ENCODE measurements around the gene TCP11.

TCP11 gene

GRCh38 chr6:35181308-35181932 is 40.3 kb upstream of the TCP11 start:
- no peak overlapping the region for H3K4me3 ChIP-seq (ENCODE audit: low read length in 2 of 2)
- no peak overlapping the region for H3K27ac ChIP-seq (ENCODE audit: low read depth in 2 of 2, low read length in 2 of 2)
- no peaks in the 10 kb centered on the region for H3K27me3 ChIP-seq (ENCODE audit: control insufficient read depth in 2 of 2, insufficient read depth in 2 of 2, low read length in 2 of 2)
- H3K36me3 ChIP-seq (ENCODE audit: control insufficient read depth in 2 of 2, insufficient read depth in 2 of 2, low read length in 2 of 2), result no peaks in the 10 kb centered on the region
- no peaks in the 10 kb centered on the region for H3K9me3 ChIP-seq (ENCODE audit: control insufficient read depth in 2 of 2, low read length in 2 of 2)
- no peak overlapping the region for H3K9ac ChIP-seq (ENCODE audit: low read depth in 1 of 2, low read length in 2 of 2)
- peaks cover 0 to 5% of the 10 kb centered on the region in 2 donors for H3K4me1 ChIP-seq (ENCODE audit: control insufficient read depth in 2 of 2, insufficient read depth in 2 of 2, low read length in 2 of 2)

- H3K4me1 ChIP-seq (ENCODE audit: control insufficient read depth in 2 of 2, insufficient read depth in 2 of 2, low read length in 2 of 2), result peaks cover 0 to 5% of the 10 kb centered on the region in 2 donors
- H3K9ac ChIP-seq (ENCODE audit: low read depth in 1 of 2, low read length in 2 of 2), result no peak overlapping the region
- no peaks in the 10 kb centered on the region for H3K36me3 ChIP-seq (ENCODE audit: control insufficient read depth in 2 of 2, insufficient read depth in 2 of 2, low read length in 2 of 2)
- no peaks in the 10 kb centered on the region for H3K27me3 ChIP-seq (ENCODE audit: control insufficient read depth in 2 of 2, insufficient read depth in 2 of 2, low read length in 2 of 2)
- no peak overlapping the region for H3K27ac ChIP-seq (ENCODE audit: low read depth in 2 of 2, low read length in 2 of 2)
- no peaks in the 10 kb centered on the region for H3K9me3 ChIP-seq (ENCODE audit: control insufficient read depth in 2 of 2, low read length in 2 of 2)
- H3K4me3 ChIP-seq (ENCODE audit: low read length in 2 of 2), result no peak overlapping the region
Observed at GRCh38 chr6:35179901-35180535, 38.9 kb upstream of the TCP11 start.

- H3K4me1 ChIP-seq (ENCODE audit: control insufficient read depth in 2 of 2, insufficient read depth in 2 of 2, low read length in 2 of 2), result peaks cover 0 to 5% of the 10 kb centered on the region in 2 donors
- no peak overlapping the region for H3K4me3 ChIP-seq (ENCODE audit: low read length in 2 of 2)
- no peaks in the 10 kb centered on the region for H3K9me3 ChIP-seq (ENCODE audit: control insufficient read depth in 2 of 2, low read length in 2 of 2)
- no peak overlapping the region for H3K9ac ChIP-seq (ENCODE audit: low read depth in 1 of 2, low read length in 2 of 2)
- H3K36me3 ChIP-seq (ENCODE audit: control insufficient read depth in 2 of 2, insufficient read depth in 2 of 2, low read length in 2 of 2), result no peaks in the 10 kb centered on the region
- no peaks in the 10 kb centered on the region for H3K27me3 ChIP-seq (ENCODE audit: control insufficient read depth in 2 of 2, insufficient read depth in 2 of 2, low read length in 2 of 2)
- H3K27ac ChIP-seq (ENCODE audit: low read depth in 2 of 2, low read length in 2 of 2), result no peak overlapping the region
Observed at GRCh38 chr6:35178932-35179832, 38.0 kb upstream of the TCP11 start.

GRCh38 chr6:35178012-35178411 is 36.9 kb upstream of the TCP11 start:
- no peaks in the 10 kb centered on the region for H3K9me3 ChIP-seq (ENCODE audit: control insufficient read depth in 2 of 2, low read length in 2 of 2)
- no peak overlapping the region for H3K4me3 ChIP-seq (ENCODE audit: low read length in 2 of 2)
- H3K36me3 ChIP-seq (ENCODE audit: control insufficient read depth in 2 of 2, insufficient read depth in 2 of 2, low read length in 2 of 2), result no peaks in the 10 kb centered on the region
- no peak overlapping the region for H3K27ac ChIP-seq (ENCODE audit: low read depth in 2 of 2, low read length in 2 of 2)
- peaks cover 0 to 5% of the 10 kb centered on the region in 2 donors for H3K4me1 ChIP-seq (ENCODE audit: control insufficient read depth in 2 of 2, insufficient read depth in 2 of 2, low read length in 2 of 2)
- no peak overlapping the region for H3K9ac ChIP-seq (ENCODE audit: low read depth in 1 of 2, low read length in 2 of 2)
- no peaks in the 10 kb centered on the region for H3K27me3 ChIP-seq (ENCODE audit: control insufficient read depth in 2 of 2, insufficient read depth in 2 of 2, low read length in 2 of 2)

GRCh38 chr6:35177596-35177995 is 36.5 kb upstream of the TCP11 start:
- H3K9ac ChIP-seq (ENCODE audit: low read depth in 1 of 2, low read length in 2 of 2), result no peak overlapping the region
- no peaks in the 10 kb centered on the region for H3K27me3 ChIP-seq (ENCODE audit: control insufficient read depth in 2 of 2, insufficient read depth in 2 of 2, low read length in 2 of 2)
- H3K27ac ChIP-seq (ENCODE audit: low read depth in 2 of 2, low read length in 2 of 2), result no peak overlapping the region
- no peak overlapping the region for H3K4me3 ChIP-seq (ENCODE audit: low read length in 2 of 2)
- H3K36me3 ChIP-seq (ENCODE audit: control insufficient read depth in 2 of 2, insufficient read depth in 2 of 2, low read length in 2 of 2), result no peaks in the 10 kb centered on the region
- peaks cover 0 to 5% of the 10 kb centered on the region in 2 donors for H3K4me1 ChIP-seq (ENCODE audit: control insufficient read depth in 2 of 2, insufficient read depth in 2 of 2, low read length in 2 of 2)
- no peaks in the 10 kb centered on the region for H3K9me3 ChIP-seq (ENCODE audit: control insufficient read depth in 2 of 2, low read length in 2 of 2)

- H3K9ac ChIP-seq (ENCODE audit: low read depth in 1 of 2, low read length in 2 of 2), result no peak overlapping the region
- no peaks in the 10 kb centered on the region for H3K9me3 ChIP-seq (ENCODE audit: control insufficient read depth in 2 of 2, low read length in 2 of 2)
- no peak overlapping the region for H3K27ac ChIP-seq (ENCODE audit: low read depth in 2 of 2, low read length in 2 of 2)
- no peaks in the 10 kb centered on the region for H3K36me3 ChIP-seq (ENCODE audit: control insufficient read depth in 2 of 2, insufficient read depth in 2 of 2, low read length in 2 of 2)
- H3K4me1 ChIP-seq (ENCODE audit: control insufficient read depth in 2 of 2, insufficient read depth in 2 of 2, low read length in 2 of 2), result peaks cover 0 to 5% of the 10 kb centered on the region in 2 donors
- H3K27me3 ChIP-seq (ENCODE audit: control insufficient read depth in 2 of 2, insufficient read depth in 2 of 2, low read length in 2 of 2), result no peaks in the 10 kb centered on the region
- no peak overlapping the region for H3K4me3 ChIP-seq (ENCODE audit: low read length in 2 of 2)
Observed at GRCh38 chr6:35177157-35177556, 36.0 kb upstream of the TCP11 start.

- H3K9me3 ChIP-seq (ENCODE audit: control insufficient read depth in 2 of 2, low read length in 2 of 2), result no peaks in the 10 kb centered on the region
- no peak overlapping the region for H3K9ac ChIP-seq (ENCODE audit: low read depth in 1 of 2, low read length in 2 of 2)
- H3K4me1 ChIP-seq (ENCODE audit: control insufficient read depth in 2 of 2, insufficient read depth in 2 of 2, low read length in 2 of 2), result no peaks in the 10 kb centered on the region
- H3K4me3 ChIP-seq (ENCODE audit: low read length in 2 of 2), result no peak overlapping the region
- no peaks in the 10 kb centered on the region for H3K36me3 ChIP-seq (ENCODE audit: control insufficient read depth in 2 of 2, insufficient read depth in 2 of 2, low read length in 2 of 2)
- H3K27ac ChIP-seq (ENCODE audit: low read depth in 2 of 2, low read length in 2 of 2), result no peak overlapping the region
- H3K27me3 ChIP-seq (ENCODE audit: control insufficient read depth in 2 of 2, insufficient read depth in 2 of 2, low read length in 2 of 2), result no peaks in the 10 kb centered on the region
Observed at GRCh38 chr6:35176301-35177024, 35.3 kb upstream of the TCP11 start.

- H3K27ac ChIP-seq (ENCODE audit: low read depth in 2 of 2, low read length in 2 of 2), result no peak overlapping the region
- H3K9me3 ChIP-seq (ENCODE audit: control insufficient read depth in 2 of 2, low read length in 2 of 2), result no peaks in the 10 kb centered on the region
- no peaks in the 10 kb centered on the region for H3K36me3 ChIP-seq (ENCODE audit: control insufficient read depth in 2 of 2, insufficient read depth in 2 of 2, low read length in 2 of 2)
- H3K9ac ChIP-seq (ENCODE audit: low read depth in 1 of 2, low read length in 2 of 2), result no peak overlapping the region
- no peaks in the 10 kb centered on the region for H3K27me3 ChIP-seq (ENCODE audit: control insufficient read depth in 2 of 2, insufficient read depth in 2 of 2, low read length in 2 of 2)
- no peak overlapping the region for H3K4me3 ChIP-seq (ENCODE audit: low read length in 2 of 2)
- H3K4me1 ChIP-seq (ENCODE audit: control insufficient read depth in 2 of 2, insufficient read depth in 2 of 2, low read length in 2 of 2), result no peaks in the 10 kb centered on the region
Observed at GRCh38 chr6:35174501-35174900, 33.4 kb upstream of the TCP11 start.

- Histone ChIP-seq H3K9me3 (ENCODE audit: control insufficient read depth in 2 of 2, low read length in 2 of 2) (no peaks in the 10 kb centered on the region), H3K9ac (ENCODE audit: low read depth in 1 of 2, low read length in 2 of 2) (no peak overlapping the region), H3K36me3 (ENCODE audit: control insufficient read depth in 2 of 2, insufficient read depth in 2 of 2, low read length in 2 of 2) (no peaks in the 10 kb centered on the region), H3K4me3 (ENCODE audit: low read length in 2 of 2) (no peak overlapping the region), H3K4me1 (ENCODE audit: control insufficient read depth in 2 of 2, insufficient read depth in 2 of 2, low read length in 2 of 2) (no peaks in the 10 kb centered on the region), H3K27me3 (ENCODE audit: control insufficient read depth in 2 of 2, insufficient read depth in 2 of 2, low read length in 2 of 2) (no peaks in the 10 kb centered on the region), H3K27ac (ENCODE audit: low read depth in 2 of 2, low read length in 2 of 2) (no peak overlapping the region)
Observed at GRCh38 chr6:35174088-35174434, 32.9 kb upstream of the TCP11 start.
